ENCODE results near the gene EPHB6. TPM values are rescaled to one million over a fixed set of nuclear protein-coding genes. Genes with fewer than 3 reads are reported as not detected.

EPHB6 gene
- total RNA-seq, 1 experiment from 2014 or later: 12.6 TPM

GRCh38 chr7:142870147-142870559 is 15.3 kb downstream of the EPHB6 start:
- intact Hi-C loops (cut with micrococcal nuclease): no loop called here
- no peak overlapping the region for H2AFZ ChIP-seq (ENCODE audit: low read depth, low read length, poor library complexity, severe bottlenecking)
- no peak overlapping the region for H3K4me3 ChIP-seq (replicated peaks in 1 of 2; ENCODE audit: low read depth in 1 of 2, low read length in 2 of 2)
- H3K27me3 ChIP-seq (ENCODE audit: insufficient read depth, low read length): no peaks in the 10 kb centered on the region
- BruUV-seq (replicated peaks): no TSS peak
- H3K27ac ChIP-seq (ENCODE audit: low read depth, low read length): no peak overlapping the region
- no peak overlapping the region for H3K9ac ChIP-seq (ENCODE audit: low read length)
- RAD21 ChIA-PET (ENCODE audit: low non-redundant PET in 1 of 2, low total read pairs in 2 of 2, uncharacterized antibody in 2 of 2, unreplicated experiment in 2 of 2): no interaction called here
- DNase-seq (ENCODE audit: low read depth, low spot score): no peak
- H3K4me1 ChIP-seq (ENCODE audit: control insufficient read depth in 1 of 2, insufficient read depth in 2 of 2, low read length in 2 of 2): no peaks in the 10 kb centered on the region
- TF ChIP-seq ZBTB33 (IDR thresholded peaks at IDR 0.05; ENCODE audit: extremely low read depth, insufficient replicate concordance, low read length) (no peak), TCF7L2 (IDR thresholded peaks at IDR 0.05; ENCODE audit: borderline replicate concordance, extremely low read depth, insufficient read depth, insufficient read length) (no peak), EZH2phosphoT487 (IDR thresholded peaks at IDR 0.05; ENCODE audit: borderline replicate concordance) (no peak), RAD21 (IDR thresholded peaks at IDR 0.05; ENCODE audit: low read depth) (no peak), ZNF274 (IDR thresholded peaks at IDR 0.05; ENCODE audit: low read depth, low read length) (no peak), YY1 (IDR thresholded peaks at IDR 0.05; ENCODE audit: extremely low read depth, insufficient replicate concordance, low read depth, low read length) (no peak), ZFX (IDR thresholded peaks at IDR 0.05) (no peak), FOSL1 (IDR thresholded peaks at IDR 0.05; ENCODE audit: low read depth) (no peak)
- H3K36me3 ChIP-seq (ENCODE audit: control insufficient read depth in 1 of 2, insufficient read depth in 2 of 2, low read length in 2 of 2): no peaks in the 10 kb centered on the region
- no peaks in the 10 kb centered on the region for H3K9me3 ChIP-seq (ENCODE audit: control insufficient read depth in 1 of 2, insufficient read depth in 1 of 2, low read depth in 1 of 2, low read length in 2 of 2)
- no peak overlapping the region for H3K4me2 ChIP-seq (ENCODE audit: low read length)
- CTCF ChIA-PET: no interaction called here
- POLR2A ChIA-PET: no interaction called here
- H4K20me1 ChIP-seq (ENCODE audit: insufficient read depth): no peaks in the 10 kb centered on the region
- no peaks in the 10 kb centered on the region for H3K9me2 ChIP-seq (ENCODE audit: insufficient read depth)
- no peak for ATAC-seq
- H3K79me2 ChIP-seq (ENCODE audit: insufficient read depth, low read length): no peaks in the 10 kb centered on the region
